Endometrium (tissue), 2 donors: ENCODE data around the gene COL3A1.

ENCODE experiments used
- FAIRE-seq: peaks from 2 replicates; lab custom pipeline; 2012; peaks lifted over from hg19 to GRCh38; lab: Jason Lieb, UNC
- donor health status: control.
- donor health status: control.

COL3A1 gene

DNA sequence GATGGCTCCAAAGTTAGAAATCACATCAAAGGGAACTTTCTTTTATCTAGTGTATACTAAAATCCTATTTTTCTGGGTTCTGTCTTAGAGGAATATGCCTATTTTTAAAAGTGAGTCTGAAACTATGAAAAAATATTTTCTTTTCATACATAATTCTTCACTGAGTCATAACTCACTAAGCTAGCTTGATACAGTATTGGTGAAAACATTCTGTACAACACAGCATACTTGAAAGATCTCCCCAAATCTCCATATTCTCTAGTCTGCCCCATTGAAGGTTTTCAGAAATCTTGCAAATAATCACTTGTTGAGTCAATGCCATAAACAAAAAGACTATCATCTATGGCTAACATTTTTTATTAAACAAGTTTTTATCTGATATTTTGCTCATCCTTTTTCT is 44.5 kb downstream of the COL3A1 start:
- FAIRE-seq = no peak

- FAIRE-seq = no peak
Measured at GRCh38 chr2:189020179-189020578, 46.0 kb downstream of the COL3A1 start.

GRCh38 chr2:189022053-189022481 is 47.9 kb downstream of the COL3A1 start:
- no peak for FAIRE-seq

GRCh38 chr2:189022492-189022891 is 48.3 kb downstream of the COL3A1 start:
- peak; percentile 59 for FAIRE-seq

DNA sequence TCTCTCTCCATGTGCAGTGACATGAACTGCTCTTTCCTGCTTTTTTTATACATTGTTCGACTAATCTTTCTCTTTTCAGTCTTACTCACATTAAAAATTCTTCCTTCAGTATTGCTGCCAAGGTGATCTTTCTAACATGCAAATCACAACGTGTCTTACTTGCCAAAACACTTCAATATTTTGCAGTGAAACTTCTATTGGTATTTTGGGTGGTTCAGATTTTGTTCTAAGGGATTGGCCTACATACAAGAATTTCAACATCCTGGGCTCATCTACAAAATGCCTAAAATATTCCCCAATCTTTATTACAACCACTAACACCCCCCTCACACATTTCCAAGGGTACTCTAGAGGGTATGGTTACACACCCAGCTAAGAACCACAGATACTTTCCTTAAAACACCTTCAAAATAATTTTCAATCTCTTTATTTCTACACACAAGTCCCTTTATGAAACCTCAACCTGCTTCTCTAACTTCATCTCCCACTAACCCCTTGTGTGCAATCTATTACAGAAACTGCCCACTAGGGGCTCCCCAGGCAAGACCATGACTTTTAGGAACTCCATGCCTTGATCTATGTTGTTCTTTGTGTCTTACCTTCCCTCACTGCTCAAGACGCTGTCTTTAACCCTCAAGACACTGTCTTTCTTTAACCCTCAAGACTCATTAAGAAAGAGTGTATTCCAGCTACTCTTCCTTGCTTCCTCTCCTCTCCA is 50.9 kb downstream of the COL3A1 start:
- no peak for FAIRE-seq

DNA sequence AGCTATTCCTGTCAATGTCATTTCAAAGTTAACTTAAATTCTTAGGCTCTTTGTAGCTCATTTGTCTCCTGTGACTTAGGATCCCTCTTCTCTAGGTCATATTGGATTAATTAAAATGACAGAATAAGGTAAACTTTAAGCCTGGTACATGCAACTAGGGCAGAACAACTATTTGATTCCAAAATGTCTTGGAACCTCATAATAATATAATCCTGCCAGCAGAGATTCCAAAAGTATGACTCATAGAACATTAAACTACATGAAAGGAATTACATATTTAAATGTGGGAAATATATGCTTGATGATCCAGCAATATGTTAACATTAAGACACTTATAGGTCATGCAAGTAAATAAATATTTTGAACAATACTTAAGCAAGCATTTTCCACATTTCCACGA is 63.3 kb downstream of the COL3A1 start:
- no peak for FAIRE-seq

DNA sequence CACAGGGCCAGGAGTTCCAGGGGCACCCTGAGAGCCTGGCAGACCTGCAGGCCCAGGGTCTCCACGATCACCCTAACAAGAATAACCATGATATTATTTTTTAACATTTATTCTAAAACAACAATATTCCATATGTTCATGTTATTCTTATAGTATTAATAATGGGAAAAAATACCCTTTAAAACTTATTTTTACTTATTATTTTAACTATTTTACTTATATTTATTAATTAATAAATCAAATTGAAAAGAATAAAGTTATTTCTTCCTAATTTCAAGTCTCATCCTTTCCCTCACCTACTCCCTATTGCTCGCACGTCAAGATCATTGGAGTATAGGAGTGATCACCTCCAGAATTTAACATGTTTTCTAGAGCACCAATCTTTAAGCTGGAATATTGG is 71.7 kb downstream of the COL3A1 start:
- FAIRE-seq = peak; percentile 41

DNA sequence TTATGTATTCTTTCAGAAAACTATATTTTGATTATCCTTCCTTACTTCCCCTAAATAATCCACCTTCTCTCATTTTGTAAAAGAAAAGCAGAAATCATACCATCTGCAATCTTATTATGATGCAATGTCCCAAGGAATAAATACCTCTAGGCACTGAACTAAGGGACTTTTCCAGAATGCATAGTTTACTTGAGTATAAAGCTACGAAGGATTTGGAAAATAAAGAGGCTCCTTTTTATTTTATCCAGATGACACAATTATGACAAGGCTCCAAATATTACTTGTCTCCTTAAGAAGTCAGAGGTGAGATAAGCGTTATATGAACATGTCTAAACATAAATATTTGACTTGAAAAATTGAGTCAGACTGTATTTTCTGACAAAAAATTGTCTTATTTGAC is 72.1 kb downstream of the COL3A1 start:
- no peak for FAIRE-seq

DNA sequence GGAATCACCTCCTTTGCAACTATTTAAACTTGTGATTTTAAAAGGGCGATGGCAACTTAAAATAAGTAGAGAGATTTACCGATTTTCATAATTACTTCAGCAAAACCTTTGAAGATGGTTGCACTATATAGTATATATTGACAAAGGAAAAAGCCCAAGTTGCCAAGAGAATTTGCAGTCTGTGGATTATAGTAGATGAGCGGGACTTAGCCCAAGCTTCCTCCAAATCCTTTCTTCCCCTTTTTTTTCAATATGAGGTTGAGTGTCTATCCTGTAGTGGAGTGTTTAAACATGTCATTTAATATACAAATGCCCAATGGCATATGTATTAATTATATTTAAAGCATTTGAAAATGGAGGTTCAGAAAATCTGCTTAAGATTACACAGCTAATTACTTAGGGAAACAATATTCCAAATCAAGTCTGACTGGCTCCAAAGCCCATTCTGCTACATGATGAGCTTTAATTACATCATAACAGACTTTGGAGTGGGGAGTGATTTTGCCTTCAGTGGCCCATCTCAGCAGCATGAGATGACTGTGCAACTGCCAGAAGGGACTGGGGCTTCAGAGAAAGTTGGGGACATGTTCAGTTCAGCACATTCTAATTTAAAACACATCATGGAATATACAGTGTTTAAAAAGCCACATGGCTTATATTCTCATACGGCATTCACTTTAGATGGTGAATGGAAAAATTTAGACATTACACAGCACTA is 73.2 kb downstream of the COL3A1 start:
- FAIRE-seq = no peak

DNA sequence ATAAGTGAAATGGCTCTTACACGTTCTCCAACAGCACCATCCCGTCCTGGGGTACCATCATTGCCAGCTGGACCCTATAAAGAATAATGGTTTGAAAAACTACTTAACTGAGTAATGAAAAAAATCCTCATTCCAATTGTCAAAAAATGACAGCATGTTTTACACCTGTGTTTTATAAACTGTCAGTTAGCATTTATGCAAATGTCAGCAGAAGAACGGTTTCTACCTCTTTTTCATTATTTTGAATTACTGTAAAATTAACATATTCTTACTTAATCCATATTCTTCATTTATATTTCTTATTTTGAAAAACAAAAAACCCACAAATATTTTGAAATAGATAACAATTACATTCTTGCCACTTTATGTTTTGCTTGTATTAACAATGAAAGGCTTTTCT is 74.0 kb downstream of the COL3A1 start:
- peak; percentile 92 for FAIRE-seq

GRCh38 chr2:189049709-189050164 is 75.6 kb downstream of the COL3A1 start:
- FAIRE-seq = no peak

DNA sequence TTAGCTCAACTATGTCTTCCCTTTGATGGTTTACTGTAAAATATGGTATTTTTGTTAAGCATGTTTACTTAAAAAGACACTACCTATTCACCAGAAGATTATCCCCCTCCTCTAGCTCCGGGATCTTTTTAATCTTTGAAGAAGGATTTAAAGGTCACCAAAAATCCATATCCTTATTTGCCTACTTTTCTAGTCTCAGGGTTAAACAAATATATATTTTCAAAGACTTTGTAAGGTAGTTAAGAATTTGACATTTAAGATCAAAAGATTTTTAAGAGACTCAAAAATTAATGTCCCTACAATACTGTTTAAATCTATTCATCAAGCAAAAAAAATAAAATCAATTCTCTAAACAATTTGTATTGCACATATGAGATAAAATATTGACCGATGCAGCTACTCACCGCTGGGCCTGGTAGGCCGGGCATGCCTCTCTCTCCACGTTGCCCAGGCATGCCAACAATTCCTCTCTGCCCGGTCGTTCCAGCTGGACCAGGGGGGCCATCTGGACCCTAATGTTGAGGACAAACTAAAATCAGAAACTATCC is 76.1 kb downstream of the COL3A1 start:
- FAIRE-seq = no peak

DNA sequence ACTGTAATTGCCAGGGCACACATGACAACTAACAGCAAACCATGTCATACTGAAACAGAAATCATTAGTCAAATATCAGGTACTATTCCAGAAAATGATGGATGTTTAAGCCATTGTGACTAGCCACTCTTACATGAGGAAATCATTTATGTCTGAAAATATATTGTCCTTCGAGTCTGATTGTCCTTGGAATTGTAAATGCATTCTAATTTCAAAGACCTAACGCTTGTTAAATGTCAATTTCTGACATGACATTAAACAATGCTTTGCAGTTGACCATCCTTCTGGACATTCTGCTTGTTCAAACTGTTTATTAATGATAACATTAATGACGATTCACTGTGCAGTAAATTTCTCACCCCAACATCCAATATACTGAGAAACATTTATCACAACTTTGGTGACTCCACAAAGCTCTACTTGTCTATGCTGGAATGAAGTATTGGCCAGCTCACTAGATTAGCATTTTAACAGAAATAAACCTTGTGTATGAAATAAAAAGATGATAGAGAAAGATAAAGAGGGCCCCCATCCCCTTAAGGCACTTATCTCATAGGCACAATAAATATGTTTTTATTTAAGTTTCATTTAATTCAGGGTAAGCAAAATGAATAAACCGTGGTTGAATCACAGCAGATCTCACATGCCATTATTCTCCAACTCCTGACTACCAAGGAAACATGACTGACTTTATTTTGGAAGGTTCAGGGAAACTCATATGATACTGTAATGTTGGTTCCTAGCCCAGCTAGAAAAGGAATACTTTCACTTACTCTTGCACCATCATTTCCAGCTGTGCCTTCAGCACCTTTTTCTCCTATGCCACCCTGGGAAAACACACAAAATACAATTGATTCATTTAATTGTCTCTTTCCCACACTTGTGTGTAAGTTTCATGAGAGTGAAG is 82.3 kb downstream of the COL3A1 start:
- no peak for FAIRE-seq

DNA sequence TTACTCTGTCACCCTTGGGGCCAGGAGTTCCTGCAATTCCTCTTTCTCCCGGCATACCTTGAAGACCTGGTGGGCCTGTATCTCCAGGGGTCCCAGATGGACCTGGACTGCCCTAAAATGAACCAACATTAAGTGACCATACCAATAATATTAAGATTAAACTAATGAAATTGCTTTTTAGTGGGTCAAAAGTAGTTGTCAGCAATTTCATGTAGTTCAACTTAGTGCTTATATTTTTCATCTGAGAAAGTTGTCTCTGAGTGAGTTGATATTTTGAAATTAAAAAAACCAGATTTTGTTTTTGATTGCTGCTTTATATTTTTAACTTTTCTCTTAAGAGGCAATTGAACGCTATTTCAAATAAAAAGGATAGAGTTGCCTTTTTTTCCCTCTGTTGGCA is 83.1 kb downstream of the COL3A1 start:
- FAIRE-seq = no peak

GRCh38 chr2:189060096-189060642 is 86.0 kb downstream of the COL3A1 start:
- no peak for FAIRE-seq
